ENCODE results near the gene CDH23.

DNA sequence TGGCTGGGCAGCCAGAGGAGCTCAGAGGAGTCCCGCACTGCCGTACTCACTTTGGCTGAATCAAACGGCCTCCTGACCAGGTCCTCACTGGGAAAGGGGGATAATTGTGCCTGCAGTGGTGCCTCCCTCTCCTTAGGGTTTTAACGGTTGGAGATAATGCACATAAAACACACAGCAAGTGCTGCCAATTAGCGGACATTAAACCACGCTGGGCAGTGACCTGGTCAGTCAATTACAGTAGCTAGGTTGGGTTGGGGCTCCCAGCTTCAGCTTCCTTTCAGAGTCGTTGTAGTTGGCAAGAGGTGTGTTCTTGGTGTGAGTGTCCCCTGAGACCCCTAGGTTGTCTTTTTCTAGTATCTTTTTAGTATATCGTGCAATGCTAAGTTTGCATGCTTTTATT is 176.2 kb downstream of the CDH23 start:
- TF ChIP-seq, protein P1, sequence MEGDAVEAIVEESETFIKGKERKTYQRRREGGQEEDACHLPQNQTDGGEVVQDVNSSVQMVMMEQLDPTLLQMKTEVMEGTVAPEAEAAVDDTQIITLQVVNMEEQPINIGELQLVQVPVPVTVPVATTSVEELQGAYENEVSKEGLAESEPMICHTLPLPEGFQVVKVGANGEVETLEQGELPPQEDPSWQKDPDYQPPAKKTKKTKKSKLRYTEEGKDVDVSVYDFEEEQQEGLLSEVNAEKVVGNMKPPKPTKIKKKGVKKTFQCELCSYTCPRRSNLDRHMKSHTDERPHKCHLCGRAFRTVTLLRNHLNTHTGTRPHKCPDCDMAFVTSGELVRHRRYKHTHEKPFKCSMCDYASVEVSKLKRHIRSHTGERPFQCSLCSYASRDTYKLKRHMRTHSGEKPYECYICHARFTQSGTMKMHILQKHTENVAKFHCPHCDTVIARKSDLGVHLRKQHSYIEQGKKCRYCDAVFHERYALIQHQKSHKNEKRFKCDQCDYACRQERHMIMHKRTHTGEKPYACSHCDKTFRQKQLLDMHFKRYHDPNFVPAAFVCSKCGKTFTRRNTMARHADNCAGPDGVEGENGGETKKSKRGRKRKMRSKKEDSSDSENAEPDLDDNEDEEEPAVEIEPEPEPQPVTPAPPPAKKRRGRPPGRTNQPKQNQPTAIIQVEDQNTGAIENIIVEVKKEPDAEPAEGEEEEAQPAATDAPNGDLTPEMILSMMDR (IDR thresholded peaks at IDR 0.05 in 8 of 11, conservative IDR thresholded peaks at IDR 0.05 in 3 of 11) = no peak
- no peak for TF ChIP-seq POLR2AphosphoS5 (IDR thresholded peaks at IDR 0.05)
- TF ChIP-seq POLR2A (IDR thresholded peaks at IDR 0.05) = no peak
